ENCODE results near the gene CLIC5. TPM values are rescaled to one million over a fixed set of nuclear protein-coding genes. Genes with fewer than 3 reads are reported as not detected.

CLIC5 gene
- total RNA-seq, 1 donor from 2014 or later, result 0.32 TPM

- Mint-ChIP-seq H3K27me3 (ENCODE audit: low read depth, unreplicated experiment) (peaks cover under 1% of the 10 kb centered on the region), H3K4me1 (ENCODE audit: low read depth, unreplicated experiment) (peaks cover 22% of the 10 kb centered on the region), H3K4me3 (ENCODE audit: unreplicated experiment) (no peak overlapping the region), H3K27ac (ENCODE audit: unreplicated experiment) (no peak overlapping the region), H3K36me3 (ENCODE audit: low read depth, unreplicated experiment) (no peaks in the 10 kb centered on the region), H3K9me3 (ENCODE audit: unreplicated experiment) (peaks cover 6% of the 10 kb centered on the region)
- FAIRE-seq, result no peak
- Histone ChIP-seq H3K9ac (ENCODE audit: low read length) (no peak overlapping the region), H3K9me3 (ENCODE audit: insufficient read depth, low read depth, low read length) (no peaks in the 10 kb centered on the region), H3K4me3 (ENCODE audit: insufficient read depth, low read depth, low read length) (no peak overlapping the region), H3K27me3 (ENCODE audit: insufficient read depth, low read length) (no peaks in the 10 kb centered on the region), H3K79me2 (ENCODE audit: insufficient read depth, low read length) (no peaks in the 10 kb centered on the region), H3K4me1 (ENCODE audit: insufficient read depth, low read length) (peaks cover 16% of the 10 kb centered on the region), H2AFZ (ENCODE audit: low read depth, low read length) (no peak overlapping the region), H3K27ac (ENCODE audit: low read depth, low read length) (no peak overlapping the region), H4K20me1 (ENCODE audit: insufficient read depth, low read length) (no peaks in the 10 kb centered on the region), H3K36me3 (ENCODE audit: insufficient read depth, low read length) (no peaks in the 10 kb centered on the region), H3K4me2 (ENCODE audit: low read length) (no peak overlapping the region)
- DNase-seq (ENCODE audit: low read depth), result no peak
- TF ChIP-seq EZH2 (IDR thresholded peaks at IDR 0.05; ENCODE audit: insufficient read depth, low read length), result no peak
- TF ChIP-seq CTCF (IDR thresholded peaks at IDR 0.05; ENCODE audit: insufficient read depth, low read depth, low read length), result no peak
These were observed 48.3 kb downstream of the CLIC5 start for GRCh38 chr6:45967363-45967762.

- Histone ChIP-seq H3K9ac (ENCODE audit: low read length) (no peak overlapping the region), H2AFZ (ENCODE audit: low read depth, low read length) (no peak overlapping the region), H4K20me1 (ENCODE audit: insufficient read depth, low read length) (no peaks in the 10 kb centered on the region), H3K27ac (ENCODE audit: low read depth, low read length) (no peak overlapping the region), H3K9me3 (ENCODE audit: insufficient read depth, low read depth, low read length) (no peaks in the 10 kb centered on the region), H3K4me3 (ENCODE audit: insufficient read depth, low read depth, low read length) (no peak overlapping the region), H3K27me3 (ENCODE audit: insufficient read depth, low read length) (no peaks in the 10 kb centered on the region), H3K36me3 (ENCODE audit: insufficient read depth, low read length) (no peaks in the 10 kb centered on the region), H3K4me2 (ENCODE audit: low read length) (no peak overlapping the region), H3K4me1 (ENCODE audit: insufficient read depth, low read length) (peaks cover 16% of the 10 kb centered on the region), H3K79me2 (ENCODE audit: insufficient read depth, low read length) (no peaks in the 10 kb centered on the region)
- no peaks in the 10 kb centered on the region for H3K27me3 Mint-ChIP-seq (ENCODE audit: low read depth, unreplicated experiment)
- peak overlapping the region; percentile 91 for H3K27ac Mint-ChIP-seq (ENCODE audit: unreplicated experiment)
- H3K9me3 Mint-ChIP-seq (ENCODE audit: unreplicated experiment), result peaks cover 6% of the 10 kb centered on the region
- peaks cover 22% of the 10 kb centered on the region for H3K4me1 Mint-ChIP-seq (ENCODE audit: low read depth, unreplicated experiment)
- FAIRE-seq (no peak), DNase-seq (ENCODE audit: low read depth) (no peak)
- H3K4me3 Mint-ChIP-seq (ENCODE audit: unreplicated experiment), result no peak overlapping the region
- TF ChIP-seq EZH2 (IDR thresholded peaks at IDR 0.05; ENCODE audit: insufficient read depth, low read length), result no peak
- no peaks in the 10 kb centered on the region for H3K36me3 Mint-ChIP-seq (ENCODE audit: low read depth, unreplicated experiment)
These were observed 48.9 kb downstream of the CLIC5 start for GRCh38 chr6:45966797-45967196.

GRCh38 chr6:45966340-45966739 is 49.3 kb downstream of the CLIC5 start:
- H3K4me1 ChIP-seq (ENCODE audit: insufficient read depth, low read length), result peaks cover 16% of the 10 kb centered on the region
- no peak overlapping the region for H3K4me3 ChIP-seq (ENCODE audit: insufficient read depth, low read depth, low read length)
- no peaks in the 10 kb centered on the region for H3K36me3 Mint-ChIP-seq (ENCODE audit: low read depth, unreplicated experiment)
- no peak overlapping the region for H2AFZ ChIP-seq (ENCODE audit: low read depth, low read length)
- peak overlapping the region; percentile 91 for H3K27ac Mint-ChIP-seq (ENCODE audit: unreplicated experiment)
- H3K4me2 ChIP-seq (ENCODE audit: low read length), result peak overlapping the region; percentile 50
- no peak for FAIRE-seq
- no peaks in the 10 kb centered on the region for H3K36me3 ChIP-seq (ENCODE audit: insufficient read depth, low read length)
- no peaks in the 10 kb centered on the region for H3K27me3 Mint-ChIP-seq (ENCODE audit: low read depth, unreplicated experiment)
- no peak overlapping the region for H3K4me3 Mint-ChIP-seq (ENCODE audit: unreplicated experiment)
- H3K79me2 ChIP-seq (ENCODE audit: insufficient read depth, low read length), result no peaks in the 10 kb centered on the region
- peak overlapping the region; percentile 9 for H3K27ac ChIP-seq (ENCODE audit: low read depth, low read length)
- no peaks in the 10 kb centered on the region for H3K27me3 ChIP-seq (ENCODE audit: insufficient read depth, low read length)
- H3K4me1 Mint-ChIP-seq (ENCODE audit: low read depth, unreplicated experiment), result peaks cover 22% of the 10 kb centered on the region
- DNase-seq (ENCODE audit: low read depth), result peak; percentile 4
- no peak overlapping the region for H3K9ac ChIP-seq (ENCODE audit: low read length)
- H4K20me1 ChIP-seq (ENCODE audit: insufficient read depth, low read length), result no peaks in the 10 kb centered on the region
- H3K9me3 Mint-ChIP-seq (ENCODE audit: unreplicated experiment), result peaks cover 6% of the 10 kb centered on the region
- no peak for TF ChIP-seq EZH2 (IDR thresholded peaks at IDR 0.05; ENCODE audit: insufficient read depth, low read length)
- TF ChIP-seq CTCF (IDR thresholded peaks at IDR 0.05; ENCODE audit: insufficient read depth, low read depth, low read length), result no peak
- no peaks in the 10 kb centered on the region for H3K9me3 ChIP-seq (ENCODE audit: insufficient read depth, low read depth, low read length)

Measured in astrocyte (in vitro differentiated cells and primary cell).